GM13976 (cell line): Measurements from ENCODE around the gene FOCAD.
"Not testable (repeated sequence)": the region's sequence is repeated elsewhere in the genome, so short reads cannot be mapped to it uniquely, and the experiment has no call there.

Experiments
- DNase-seq: peaks from one replicate; pipeline ENCODE4 v3.0.0; 2012; ENCODE audit warnings: low spot score
- in situ Hi-C: fragments of 300-500 bp; cut with MboI; formaldehyde crosslinking; loops from one replicate; pipeline ENCODE4 v1.12.0; 2022; ENCODE audit warnings: low sequenced_read_pairs, mixed read lengths, inconsistent platforms; ENCODE audit not compliant: unreplicated experiment
- TF ChIP-seq, protein P1 (sequence below): IDR thresholded peaks from 2 replicates; pipeline ENCODE4 v1.5.1; 2012; ENCODE audit warnings: borderline replicate concordance, mild to moderate bottlenecking; ENCODE audit not compliant: insufficient read depth; ENCODE audit errors: extremely low read depth, missing control alignments, control extremely low read depth

FOCAD gene

DNA sequence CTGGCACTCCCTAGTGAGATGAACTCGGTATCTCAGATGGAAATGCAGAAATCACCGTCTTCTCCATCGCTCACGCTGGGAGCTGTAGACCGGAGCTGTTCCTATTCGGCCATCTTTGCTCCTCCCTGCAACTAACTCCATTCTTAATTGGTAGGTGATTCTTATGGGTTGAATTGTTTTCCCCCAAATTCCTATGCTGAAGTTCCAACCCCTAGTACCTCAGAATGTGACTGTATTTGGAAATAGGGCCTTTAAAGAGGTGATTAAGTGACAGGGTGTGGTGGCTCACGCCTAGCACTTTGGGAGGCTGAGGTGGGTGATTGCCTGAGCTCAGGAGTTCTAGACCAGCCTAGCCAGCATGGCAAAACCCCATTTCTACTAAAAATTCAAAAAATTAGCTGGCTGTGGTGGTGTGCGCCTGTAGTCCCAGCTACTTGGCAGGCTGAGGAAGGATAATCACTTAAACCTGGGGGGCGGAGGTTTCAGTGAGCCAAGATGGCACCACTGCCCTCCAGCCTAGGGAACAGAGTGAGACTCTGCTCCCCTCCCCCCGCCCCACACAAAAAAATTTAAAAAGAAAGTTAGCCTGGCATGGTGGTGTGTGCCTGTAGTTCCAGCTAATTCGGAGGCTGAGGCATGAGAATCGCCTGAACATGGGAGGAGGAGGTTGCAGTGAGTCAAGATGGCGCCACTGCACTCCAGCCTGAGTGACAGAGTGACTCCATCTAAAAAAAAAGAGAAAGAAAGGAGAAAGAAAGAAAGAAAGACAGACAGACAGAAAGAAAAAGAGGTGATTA, 25.2 kb upstream of the FOCAD start:
- TF ChIP-seq, protein P1, sequence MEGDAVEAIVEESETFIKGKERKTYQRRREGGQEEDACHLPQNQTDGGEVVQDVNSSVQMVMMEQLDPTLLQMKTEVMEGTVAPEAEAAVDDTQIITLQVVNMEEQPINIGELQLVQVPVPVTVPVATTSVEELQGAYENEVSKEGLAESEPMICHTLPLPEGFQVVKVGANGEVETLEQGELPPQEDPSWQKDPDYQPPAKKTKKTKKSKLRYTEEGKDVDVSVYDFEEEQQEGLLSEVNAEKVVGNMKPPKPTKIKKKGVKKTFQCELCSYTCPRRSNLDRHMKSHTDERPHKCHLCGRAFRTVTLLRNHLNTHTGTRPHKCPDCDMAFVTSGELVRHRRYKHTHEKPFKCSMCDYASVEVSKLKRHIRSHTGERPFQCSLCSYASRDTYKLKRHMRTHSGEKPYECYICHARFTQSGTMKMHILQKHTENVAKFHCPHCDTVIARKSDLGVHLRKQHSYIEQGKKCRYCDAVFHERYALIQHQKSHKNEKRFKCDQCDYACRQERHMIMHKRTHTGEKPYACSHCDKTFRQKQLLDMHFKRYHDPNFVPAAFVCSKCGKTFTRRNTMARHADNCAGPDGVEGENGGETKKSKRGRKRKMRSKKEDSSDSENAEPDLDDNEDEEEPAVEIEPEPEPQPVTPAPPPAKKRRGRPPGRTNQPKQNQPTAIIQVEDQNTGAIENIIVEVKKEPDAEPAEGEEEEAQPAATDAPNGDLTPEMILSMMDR = no peak
- DNase-seq = no peak
- in situ Hi-C loops = no loop called here

DNA sequence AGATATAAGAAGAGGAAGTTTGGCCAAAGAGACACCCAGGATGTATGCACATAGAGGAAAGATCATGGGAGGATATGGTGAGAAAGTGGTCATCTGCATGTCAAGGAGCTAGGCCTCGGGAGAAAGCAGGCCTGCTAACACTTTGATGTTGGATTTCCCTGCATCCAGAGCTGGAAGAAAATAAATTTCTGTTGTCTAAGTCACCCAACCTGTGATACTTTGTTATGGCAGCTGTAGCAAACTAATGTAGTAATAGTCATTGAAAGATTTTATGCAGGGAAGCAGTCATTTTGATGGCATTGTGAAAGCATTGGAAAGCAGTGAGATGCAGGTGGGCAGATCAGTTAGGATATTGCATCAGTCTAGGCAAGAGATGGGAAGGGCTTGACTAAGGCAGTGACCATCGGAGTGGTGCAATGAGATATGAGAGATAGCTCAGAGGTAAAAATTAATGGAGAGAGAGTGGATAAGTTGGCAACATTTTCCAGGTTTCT, 24.5 kb upstream of the FOCAD start:
- no peak for DNase-seq
- TF ChIP-seq, protein P1 = no peak

DNA sequence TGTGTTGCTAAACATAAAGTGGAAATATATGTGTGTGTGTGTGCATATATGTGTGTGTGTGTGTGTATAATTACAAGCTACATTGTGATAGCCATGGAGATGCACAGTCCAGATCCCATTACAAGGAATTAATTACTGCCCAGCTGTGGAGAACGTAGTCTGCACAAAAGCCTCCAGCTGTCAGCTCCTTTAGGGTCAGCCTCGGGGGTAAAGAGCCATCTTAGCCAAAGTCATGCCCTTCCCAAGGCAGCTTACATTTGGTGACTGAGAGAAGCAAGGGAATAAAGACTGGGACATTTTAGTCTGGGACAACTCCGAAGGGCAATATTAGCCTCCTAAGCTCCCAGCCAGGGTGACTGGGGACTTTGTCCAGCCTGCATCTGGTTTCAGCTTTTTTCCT, 21.9 kb upstream of the FOCAD start:
- TF ChIP-seq, protein P1 = no peak
- in situ Hi-C loops = no loop called here
- no peak for DNase-seq

More for the DNA sequence above, 24.5 kb upstream of the FOCAD start:
- in situ Hi-C loops = no loop called here

DNA sequence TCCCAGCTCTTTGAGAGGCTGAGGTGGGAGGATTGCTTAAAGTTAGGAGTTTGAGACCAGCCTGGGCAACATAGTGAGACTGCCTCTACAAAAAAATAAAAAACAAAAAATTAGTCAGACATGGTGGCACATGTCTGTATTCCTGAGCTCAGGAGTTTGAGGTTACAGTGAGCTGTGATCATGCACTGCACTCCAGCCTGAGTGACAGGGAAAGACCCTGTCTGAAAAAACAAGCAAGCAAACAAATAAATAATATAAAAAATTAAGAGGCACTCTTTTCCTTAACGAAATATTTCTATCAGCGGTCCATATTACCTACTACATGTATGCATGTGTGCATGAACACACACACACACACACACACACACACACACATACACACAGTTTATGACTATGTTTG, 20.9 kb upstream of the FOCAD start:
- in situ Hi-C loops = no loop called here
- TF ChIP-seq, protein P1 = no peak
- DNase-seq = no peak

DNA sequence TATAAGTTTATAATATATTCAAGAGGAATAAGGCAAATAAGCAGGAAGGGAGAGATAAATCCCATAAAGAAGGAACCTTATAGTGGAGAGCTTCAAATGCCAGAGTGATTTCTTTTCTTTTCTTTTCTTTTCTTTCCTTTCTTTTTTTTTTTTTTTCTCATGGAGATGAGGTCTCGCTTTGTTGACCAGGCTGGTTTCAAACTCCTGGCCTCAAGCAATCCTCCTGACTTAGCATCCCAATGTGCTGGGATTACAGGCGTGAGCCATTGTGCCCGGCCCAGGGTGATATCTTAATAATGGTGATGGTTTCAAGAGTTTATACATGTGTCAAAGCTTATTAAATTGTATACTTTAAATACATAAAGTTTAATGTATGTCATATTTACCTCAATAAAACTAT, 19.6 kb upstream of the FOCAD start:
- TF ChIP-seq, protein P1 = no peak
- in situ Hi-C loops = no loop called here
- DNase-seq = no peak

DNA sequence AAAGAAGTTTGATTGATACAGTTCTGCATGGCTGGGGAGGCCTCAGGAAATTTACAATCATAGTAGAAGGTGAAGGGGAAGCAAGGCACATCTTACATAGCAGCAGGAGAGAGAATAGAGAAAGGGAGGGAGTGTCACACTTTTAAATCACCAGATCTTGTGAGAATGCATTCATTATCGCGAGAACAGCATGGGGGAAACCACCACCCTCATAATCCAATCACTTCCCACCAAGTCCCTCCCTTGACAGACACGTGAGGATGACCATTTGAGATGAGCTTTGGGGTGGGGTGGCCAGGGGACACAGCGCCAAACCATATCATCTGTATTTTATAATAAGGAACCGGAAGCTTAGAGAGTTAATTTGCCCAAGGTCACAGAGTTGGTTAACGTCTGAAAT, 13.7 kb upstream of the FOCAD start:
- DNase-seq = no peak
- TF ChIP-seq, protein P1 = no peak
- in situ Hi-C loops = no loop called here

DNA sequence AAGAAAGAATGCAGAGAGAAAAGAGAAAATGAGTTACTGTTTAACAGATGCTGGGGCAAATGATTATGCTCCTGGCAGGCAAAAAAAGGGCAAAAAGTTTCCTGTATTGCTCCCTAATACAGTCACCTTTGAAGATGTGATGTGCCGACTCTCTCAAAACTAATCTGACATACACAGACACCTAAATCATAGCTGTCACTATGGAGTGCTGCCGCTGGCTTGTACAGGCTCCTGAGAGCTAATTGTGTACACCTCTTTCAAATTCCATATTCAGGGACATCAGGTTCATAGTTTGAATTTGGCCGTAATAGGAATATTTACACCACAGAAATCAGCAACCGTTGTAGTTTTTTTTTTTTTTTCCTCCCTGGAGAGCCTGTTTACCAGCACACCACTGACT, 12.4 kb upstream of the FOCAD start:
- TF ChIP-seq, protein P1 = no peak
- DNase-seq = no peak
- in situ Hi-C loops = no loop called here

DNA sequence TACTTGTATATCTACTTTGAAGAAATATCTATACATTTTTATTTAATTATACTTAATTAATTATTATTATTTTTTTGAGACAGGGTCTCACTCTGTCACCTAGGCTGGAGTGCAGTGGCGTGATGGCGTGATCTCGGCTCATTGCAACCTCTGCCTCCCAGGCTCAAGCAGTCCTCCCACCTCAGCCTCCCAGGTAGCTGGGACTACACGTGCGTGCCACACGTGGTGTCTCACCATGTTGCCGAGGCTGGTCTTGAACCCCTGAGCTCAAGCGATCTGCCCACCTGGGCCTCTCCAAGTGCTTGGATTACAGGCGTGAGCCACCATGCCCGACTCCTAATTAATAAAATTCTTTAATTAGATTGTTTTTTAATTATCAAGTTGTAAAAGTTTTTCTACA, 10.5 kb upstream of the FOCAD start:
- in situ Hi-C loops, DNase-seq: not testable (repeated sequence)
